H1 (cell line): ENCODE data around the gene MPV17. TPM values are rescaled to one million over a fixed set of nuclear protein-coding genes. Genes with fewer than 3 reads are reported as not detected.

Experiments used
- CREB1 ChIP-seq: IDR thresholded peaks from 2 replicates; pipeline ENCODE4 v1.6.1; 2012; ENCODE audit warnings: inconsistent platforms
- HDAC6 ChIP-seq: IDR thresholded peaks from one replicate; pipeline ENCODE4 v1.7.1; 2012; ENCODE audit warnings: low read depth, mild to moderate bottlenecking, inconsistent platforms, low read length, moderate library complexity
- POLR2AphosphoS5 ChIP-seq: IDR thresholded peaks from 2 replicates; pipeline ENCODE4 v1.6.1; 2011; ENCODE audit warnings: low read depth, low read length
- RNF2 ChIP-seq: fragments of 200-900, 300-1000 bp; sonication (generic); IDR thresholded peaks from 2 replicates; pipeline ENCODE4 v1.7.1; 2016; ENCODE audit warnings: borderline replicate concordance, low read depth, mild to moderate bottlenecking, antibody characterized with exemption, low read length; ENCODE audit not compliant: poor library complexity, severe bottlenecking; ENCODE audit errors: missing control alignments
- RXRA ChIP-seq: IDR thresholded peaks from 2 replicates; pipeline ENCODE4 v1.6.1; 2011; ENCODE audit warnings: low read depth, mild to moderate bottlenecking, low read length, moderate library complexity; ENCODE audit not compliant: insufficient read depth
- SP4 ChIP-seq: IDR thresholded peaks from 2 replicates; pipeline ENCODE4 v1.6.1; 2012; ENCODE audit warnings: low read length, inconsistent platforms
- SUZ12 ChIP-seq: fragments of 200-600 bp; sonication (generic); IDR thresholded peaks from 2 replicates; pipeline ENCODE4 v1.6.1; 2012; ENCODE audit warnings: mild to moderate bottlenecking, inconsistent platforms, low read length, moderate library complexity, mixed read lengths
- TAF7 ChIP-seq: optimal IDR thresholded peaks from 2 replicates; pipeline ENCODE3; 2011; ENCODE audit warnings: low read depth, mild to moderate bottlenecking, inconsistent platforms, low read length, moderate library complexity, borderline replicate concordance
- TCF12 ChIP-seq: IDR thresholded peaks from 2 replicates; pipeline ENCODE4 v1.6.1; 2011; ENCODE audit warnings: low read depth, mild to moderate bottlenecking, low read length
- polyA plus RNA-seq, 7 experiments: library from polyadenylated mRNA; depleted of rRNA in 3 of 7; stranded (reverse) in 5 of 7; unstranded in 2 of 7; fragments of >200 nt in 5 of 7; fragments of 200-250 nt in 2 of 7; gene quantifications; 1 replicate in 5 of 7; 2 replicates in 1 of 7; 4 replicates in 1 of 7; pipeline versions ENCODE4 v1.2.1 to v1.2.3, GENCODE V29; 2011 to 2013; ENCODE audit warnings: missing spikeins in 2 of 7, mixed read lengths in 2 of 7
- total RNA-seq: library from RNA; stranded (reverse); fragmentation: NEBNext Ultra II Directional; extraction: Animal tissue kit (Norgen Biotek cat#: 25700); gene quantifications from 2 replicates; pipeline ENCODE4 v1.2.1, GENCODE V29; 2021

Gene MPV17
- total and polyA plus RNA-seq, 2 of the 8 experiments (the other 6 are each of a cell fraction or from before 2014, with no cell fraction given): 45.2 to 181 TPM

DNA sequence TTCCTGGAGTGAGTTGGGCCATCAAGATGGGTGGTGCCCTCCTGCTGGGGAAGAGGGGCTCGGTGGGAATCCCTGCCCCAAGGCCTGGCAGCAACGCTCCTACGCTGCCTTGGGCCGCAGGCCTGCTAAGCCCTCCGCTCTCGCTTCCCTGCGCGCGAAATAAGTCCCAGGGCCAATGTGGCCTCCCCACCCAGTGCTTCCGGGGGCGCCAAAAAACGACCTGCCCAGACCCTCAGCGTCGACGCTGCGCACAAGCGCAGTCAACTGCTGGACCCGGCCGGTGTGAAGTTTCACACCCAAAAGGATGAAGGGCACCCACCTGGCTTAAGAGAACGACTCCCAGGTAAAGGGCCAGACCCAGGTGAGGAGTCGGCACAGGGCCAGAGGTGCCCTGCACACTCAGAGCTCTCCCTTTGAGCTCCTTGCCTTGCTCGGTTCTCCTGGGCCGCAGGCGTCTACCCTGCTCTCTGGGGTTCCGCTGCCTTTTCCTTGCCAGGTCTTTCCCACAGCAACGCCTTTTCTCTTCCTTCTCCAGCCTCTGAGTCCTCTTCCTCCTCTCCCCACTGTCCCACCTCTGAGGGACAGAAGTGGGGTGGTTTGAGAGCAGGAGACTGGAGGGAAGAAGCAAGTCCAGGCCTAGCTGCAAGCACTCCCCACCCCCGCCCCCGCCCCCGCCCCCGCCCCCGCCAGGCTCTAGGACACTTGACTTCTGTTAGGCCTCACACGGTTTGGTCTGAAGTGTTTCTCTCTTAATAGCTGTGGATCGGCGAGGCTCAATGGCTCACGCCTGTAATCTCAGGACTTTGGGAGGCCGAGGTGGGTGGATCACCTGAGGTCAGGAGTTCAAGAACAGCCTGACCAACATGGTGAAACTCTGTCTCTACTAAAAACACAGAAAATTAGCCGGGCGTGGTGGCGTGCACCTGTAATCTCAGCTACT is 47.4 kb downstream of the MPV17 start, which contains the start of gene DNAJC5G (continued):
- TF ChIP-seq SUZ12: no peak
- no peak for TF ChIP-seq TCF12
- no peak for TF ChIP-seq RNF2
- no peak for TF ChIP-seq TAF7
- no peak for TF ChIP-seq RXRA
- no peak for TF ChIP-seq CREB1
- TF ChIP-seq HDAC6: no peak
- no peak for TF ChIP-seq POLR2AphosphoS5
- TF ChIP-seq SP4: no peak
- TF ChIP-seq, all 59 proteins: peak for 0
